ENCODE measurements around the gene SCYL1.

SCYL1 gene

GRCh38 chr11:65581928-65582327 lies 57.0 kb downstream of the SCYL1 start:
- no peak overlapping the region for H3K27ac ChIP-seq (ENCODE audit: low read length)
- no peak overlapping the region for H3K4me3 ChIP-seq (ENCODE audit: low read length)
- H3K4me1 ChIP-seq (ENCODE audit: low read length) = peaks cover 22% of the 10 kb centered on the region
- H3K4me2 ChIP-seq (ENCODE audit: low read length) = no peak overlapping the region
- TF ChIP-seq EZH2phosphoT487 (IDR thresholded peaks at IDR 0.05; ENCODE audit: low read depth) (no peak), CTCF (IDR thresholded peaks at IDR 0.05; ENCODE audit: low read depth, low read length) (no peak)
- peaks cover 6% of the 10 kb centered on the region; the same call in 1 of the 2 replicates for H3K79me2 ChIP-seq (ENCODE audit: low read length)
- H3K9me3 ChIP-seq (ENCODE audit: insufficient read depth, low read length) = no peaks in the 10 kb centered on the region
- no peak overlapping the region for H3K9ac ChIP-seq (ENCODE audit: low read length)
- no peak overlapping the region for H2AFZ ChIP-seq (ENCODE audit: low read depth, low read length)
- no peaks in the 10 kb centered on the region for H4K20me1 ChIP-seq (ENCODE audit: insufficient read depth, low read length)
- peaks cover 24% of the 10 kb centered on the region for H3K36me3 ChIP-seq (replicated peaks; ENCODE audit: low read depth, low read length)
- H3K27me3 ChIP-seq (ENCODE audit: low read depth, low read length) = no peaks in the 10 kb centered on the region

DNA sequence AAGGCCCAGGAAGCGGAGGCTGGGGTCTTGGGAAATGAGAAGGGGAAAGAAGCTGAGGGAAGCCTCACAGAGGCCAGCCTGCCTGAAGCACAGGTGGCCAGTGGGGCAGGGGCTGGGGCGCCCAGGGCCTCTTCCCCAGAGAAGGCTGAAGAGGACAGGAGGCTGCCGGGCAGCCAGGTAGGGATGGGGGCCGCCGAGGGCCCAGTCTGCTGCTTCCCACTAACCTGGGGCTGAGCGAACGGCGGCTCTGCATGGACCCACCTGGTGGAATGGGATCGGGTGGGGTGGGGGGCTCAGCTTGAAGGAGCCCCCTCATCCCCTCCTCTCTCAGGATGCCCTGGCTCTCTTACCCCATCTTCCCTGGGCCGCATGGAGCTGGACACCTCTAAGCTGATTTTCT lies 58.7 kb downstream of the SCYL1 start:
- Histone ChIP-seq H2AFZ (ENCODE audit: low read depth, low read length) (no peak overlapping the region), H3K36me3 (replicated peaks; ENCODE audit: low read depth, low read length) (peaks cover 24% of the 10 kb centered on the region), H4K20me1 (ENCODE audit: insufficient read depth, low read length) (no peaks in the 10 kb centered on the region)

DNA sequence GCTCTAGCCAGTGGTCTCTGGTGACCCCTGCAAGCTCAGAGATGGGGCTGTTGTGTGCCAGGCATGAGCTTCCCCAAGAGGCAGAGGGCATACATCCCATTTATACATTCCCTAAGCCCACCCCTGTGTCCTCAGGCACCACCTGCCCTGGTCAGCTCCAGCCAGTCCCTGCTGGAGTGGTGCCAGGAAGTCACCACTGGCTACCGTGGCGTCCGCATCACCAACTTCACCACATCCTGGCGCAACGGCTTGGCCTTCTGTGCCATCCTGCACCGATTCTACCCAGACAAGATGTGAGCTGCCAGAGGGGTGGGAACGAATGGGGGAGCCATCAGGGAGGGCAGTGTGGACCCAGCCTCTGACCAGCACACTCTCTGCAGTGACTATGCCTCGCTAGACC lies 59.2 kb downstream of the SCYL1 start:
- Histone ChIP-seq H3K4me3 (ENCODE audit: low read length) (no peak overlapping the region), H3K79me2 (ENCODE audit: low read length) (no peaks in the 10 kb centered on the region), H3K4me2 (ENCODE audit: low read length) (no peak overlapping the region), H3K9ac (ENCODE audit: low read length) (no peak overlapping the region), H3K4me1 (ENCODE audit: low read length) (peaks cover 32% of the 10 kb centered on the region), H4K20me1 (ENCODE audit: insufficient read depth, low read length) (no peaks in the 10 kb centered on the region), H3K27me3 (ENCODE audit: low read depth, low read length) (no peaks in the 10 kb centered on the region), H2AFZ (ENCODE audit: low read depth, low read length) (no peak overlapping the region), H3K27ac (ENCODE audit: low read length) (no peak overlapping the region), H3K9me3 (ENCODE audit: insufficient read depth, low read length) (no peaks in the 10 kb centered on the region), H3K36me3 (replicated peaks; ENCODE audit: low read depth, low read length) (peaks cover 24% of the 10 kb centered on the region)
- TF ChIP-seq CTCF (IDR thresholded peaks at IDR 0.05; ENCODE audit: low read depth, low read length) (no peak), EZH2phosphoT487 (IDR thresholded peaks at IDR 0.05; ENCODE audit: low read depth) (no peak)

More for the DNA sequence above, 58.7 kb downstream of the SCYL1 start:
- Histone ChIP-seq H3K4me3 (ENCODE audit: low read length) (no peak overlapping the region), H3K9ac (ENCODE audit: low read length) (no peak overlapping the region), H3K27ac (ENCODE audit: low read length) (no peak overlapping the region), H3K4me1 (ENCODE audit: low read length) (peaks cover 27% of the 10 kb centered on the region), H3K4me2 (ENCODE audit: low read length) (no peak overlapping the region), H3K9me3 (ENCODE audit: insufficient read depth, low read length) (no peaks in the 10 kb centered on the region), H3K27me3 (ENCODE audit: low read depth, low read length) (no peaks in the 10 kb centered on the region), H3K79me2 (ENCODE audit: low read length) (no peaks in the 10 kb centered on the region)
- TF ChIP-seq CTCF (IDR thresholded peaks at IDR 0.05; ENCODE audit: low read depth, low read length) = no peak
- no peak for TF ChIP-seq EZH2phosphoT487 (IDR thresholded peaks at IDR 0.05; ENCODE audit: low read depth)

DNA sequence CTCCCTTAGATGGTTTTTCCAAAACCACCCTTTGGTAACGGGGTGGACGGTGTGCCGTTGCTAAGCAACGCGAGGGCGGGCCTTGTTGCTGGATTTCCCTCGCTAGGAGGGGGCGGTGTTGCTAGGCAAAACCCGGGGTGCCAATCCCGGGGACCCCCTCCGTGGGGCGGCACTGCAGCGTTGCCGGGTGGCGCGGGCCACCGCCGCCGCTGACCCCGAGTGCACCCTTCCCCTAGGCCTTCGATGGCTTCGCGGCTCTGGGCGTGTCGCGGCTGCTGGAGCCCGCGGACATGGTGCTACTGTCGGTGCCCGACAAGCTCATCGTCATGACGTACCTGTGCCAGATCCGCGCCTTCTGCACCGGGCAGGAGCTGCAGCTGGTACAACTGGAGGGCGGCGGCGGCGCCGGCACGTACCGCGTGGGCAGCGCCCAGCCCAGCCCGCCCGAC lies 59.9 kb downstream of the SCYL1 start:
- Histone ChIP-seq H3K27ac (ENCODE audit: low read length) (no peak overlapping the region), H3K36me3 (replicated peaks; ENCODE audit: low read depth, low read length) (peaks cover 24% of the 10 kb centered on the region), H3K79me2 (ENCODE audit: low read length) (no peaks in the 10 kb centered on the region), H3K9ac (ENCODE audit: low read length) (no peak overlapping the region), H3K4me1 (ENCODE audit: low read length) (peaks cover 39% of the 10 kb centered on the region), H3K9me3 (ENCODE audit: insufficient read depth, low read length) (no peaks in the 10 kb centered on the region), H3K27me3 (ENCODE audit: low read depth, low read length) (no peaks in the 10 kb centered on the region), H3K4me2 (ENCODE audit: low read length) (no peak overlapping the region), H3K4me3 (ENCODE audit: low read length) (no peak overlapping the region), H2AFZ (ENCODE audit: low read depth, low read length) (no peak overlapping the region), H4K20me1 (ENCODE audit: insufficient read depth, low read length) (no peaks in the 10 kb centered on the region)
- no peak for TF ChIP-seq EZH2phosphoT487 (IDR thresholded peaks at IDR 0.05; ENCODE audit: low read depth)
- no peak for TF ChIP-seq CTCF (IDR thresholded peaks at IDR 0.05; ENCODE audit: low read depth, low read length)

Measured in OCI-LY3 (cell line).